ENCODE results near the gene SIGMAR1.

- TF ChIP-seq TAF1 (conservative IDR thresholded peaks at IDR 0.05): no peak
- no peak for TF ChIP-seq ZBTB33 (IDR thresholded peaks at IDR 0.05)
- no peak for TF ChIP-seq YY1 (IDR thresholded peaks at IDR 0.05)
- no peak for TF ChIP-seq CTCF (IDR thresholded peaks at IDR 0.05; ENCODE audit: low read depth, low read length, missing input control)
- TF ChIP-seq JUND (IDR thresholded peaks at IDR 0.05): no peak
Measured at GRCh38 chr9:34636791-34637355, 714 bp downstream of the SIGMAR1 start.

All from liver (tissue), 3 donors.